SU-DHL-6 (cell line): ENCODE data around the gene ZDHHC11B.

Experiments
- H2AFZ ChIP-seq: fragments of 200-600 bp; sonication (generic); 2 replicates; pipeline ENCODE4 v1.6.1; 2014; ENCODE audit warnings: low read depth, mild to moderate bottlenecking, moderate library complexity, mixed read lengths, antibody characterized with exemption, low read length; ENCODE audit not compliant: severe bottlenecking
- H3F3A ChIP-seq: fragments of 200-600 bp; shearing (Covaris generic); 2 replicates; pipeline ENCODE4 v1.6.0; 2016; ENCODE audit warnings: antibody characterized with exemption, mild to moderate bottlenecking; ENCODE audit not compliant: insufficient read depth
- H3K27ac ChIP-seq: fragments of 200-600 bp; sonication (generic); 2 replicates; pipeline ENCODE4 v1.5.1; 2016; ENCODE audit warnings: low read depth, mild to moderate bottlenecking, low read length, moderate library complexity, mixed read lengths
- H3K27me3 ChIP-seq: fragments of 200-600 bp; sonication (generic), shearing (Covaris generic); 2 replicates; pipeline ENCODE4 v1.6.0; 2014; ENCODE audit warnings: mild to moderate bottlenecking, low read length
- H3K36me3 ChIP-seq: fragments of 200-600 bp; sonication (generic); 2 replicates; pipeline ENCODE4 v1.6.1; 2014; ENCODE audit warnings: mild to moderate bottlenecking, low read length, mixed read lengths
- H3K4me2 ChIP-seq: fragments of 300-600, 200-600 bp; shearing (Covaris generic), sonication (generic); 2 replicates; pipeline ENCODE4 v1.6.0; 2014; ENCODE audit warnings: low read length, low read depth, mild to moderate bottlenecking; ENCODE audit not compliant: poor library complexity, severe bottlenecking
- H3K4me3 ChIP-seq: fragments of 200-600 bp; sonication (generic); 2 replicates; pipeline ENCODE4 v1.5.1; 2014; ENCODE audit warnings: antibody characterized with exemption, low read length, mild to moderate bottlenecking, mixed read lengths; ENCODE audit not compliant: insufficient read depth, poor library complexity, severe bottlenecking
- H3K79me2 ChIP-seq: fragments of 200-600 bp; sonication (generic); 2 replicates; pipeline ENCODE4 v1.6.1; 2014; ENCODE audit warnings: mild to moderate bottlenecking, low read length, moderate library complexity; ENCODE audit not compliant: insufficient read depth
- H3K9ac ChIP-seq: fragments of 200-600 bp; sonication (generic); 2 replicates; pipeline ENCODE4 v1.7.0; 2014; ENCODE audit warnings: mild to moderate bottlenecking, low read length
- H3K9me2 ChIP-seq: fragments of 200-600 bp; sonication (generic); replicated peaks from 2 replicates; pipeline ENCODE4 v1.6.1; 2014; ENCODE audit warnings: low read length; ENCODE audit not compliant: insufficient read depth
- H3K9me3 ChIP-seq: fragments of 200-600 bp; sonication (generic); 2 replicates; pipeline ENCODE4 v1.6.1; 2014; ENCODE audit warnings: low read length, mixed read lengths; ENCODE audit not compliant: insufficient read depth
- H4K20me1 ChIP-seq: fragments of 200-600 bp; sonication (generic); 2 replicates; pipeline ENCODE4 v1.6.1; 2014; ENCODE audit warnings: low read depth, mild to moderate bottlenecking, antibody characterized with exemption, low read length, moderate library complexity, mixed read lengths
- EZH2phosphoT487 ChIP-seq: fragments of 200-600 bp; sonication (generic), shearing (Covaris generic); conservative IDR thresholded peaks from 2 replicates; pipeline ENCODE4 v1.6.1; 2018; ENCODE audit warnings: mild to moderate bottlenecking, antibody characterized with exemption, low read length, moderate library complexity, mixed read lengths
- TF ChIP-seq, protein P1 (sequence below): fragments of 200-600 bp; sonication (generic); IDR thresholded peaks from one replicate; pipeline ENCODE4 v1.5.1; 2017; ENCODE audit warnings: antibody characterized with exemption, mild to moderate bottlenecking, low read length, moderate library complexity; ENCODE audit not compliant: insufficient read depth, poor library complexity, severe bottlenecking

Gene ZDHHC11B

DNA sequence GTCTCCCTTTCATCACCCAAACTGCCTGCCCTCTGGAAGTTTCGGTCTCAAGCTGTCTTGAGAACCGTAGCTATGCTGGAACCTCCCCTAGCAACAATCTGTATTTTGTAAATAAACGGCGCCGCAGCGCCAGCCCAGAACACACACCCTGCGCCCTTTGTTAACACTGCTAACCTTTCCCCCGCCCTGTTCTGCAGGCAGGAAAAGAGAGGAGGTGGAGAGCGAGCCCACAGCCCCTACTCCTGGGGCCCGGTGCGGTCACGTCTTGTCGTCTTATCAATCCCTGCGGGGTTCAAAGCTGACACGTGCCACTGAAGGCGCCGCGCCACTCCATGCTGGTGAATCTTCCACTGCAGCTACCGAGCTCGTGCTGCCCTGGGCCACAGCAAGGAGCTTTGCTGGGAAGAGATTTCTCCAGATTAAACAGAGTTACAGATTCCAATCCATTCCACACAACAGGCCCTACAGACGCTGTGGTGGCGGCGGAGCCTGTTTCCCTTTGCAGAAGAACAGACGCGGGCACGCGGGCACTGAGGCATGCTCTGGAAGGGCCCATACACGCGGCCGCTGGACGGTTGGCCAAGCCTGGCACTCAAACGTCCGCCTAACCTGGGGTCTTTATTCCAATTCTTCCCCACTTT, 25.3 kb downstream of the ZDHHC11B start:
- Histone ChIP-seq H3K27ac (no peak overlapping the region), H3K79me2 (no peaks in the 10 kb centered on the region), H3K9me3 (no peaks in the 10 kb centered on the region), H2AFZ (no peak overlapping the region), H3K36me3 (no peaks in the 10 kb centered on the region), H3K9ac (no peak overlapping the region), H3K9me2 (no peaks in the 10 kb centered on the region), H3F3A (no peaks in the 10 kb centered on the region), H3K4me2 (no peak overlapping the region), H4K20me1 (no peaks in the 10 kb centered on the region), H3K27me3 (no peaks in the 10 kb centered on the region), H3K4me3 (no peak overlapping the region)
- TF ChIP-seq, protein P1, sequence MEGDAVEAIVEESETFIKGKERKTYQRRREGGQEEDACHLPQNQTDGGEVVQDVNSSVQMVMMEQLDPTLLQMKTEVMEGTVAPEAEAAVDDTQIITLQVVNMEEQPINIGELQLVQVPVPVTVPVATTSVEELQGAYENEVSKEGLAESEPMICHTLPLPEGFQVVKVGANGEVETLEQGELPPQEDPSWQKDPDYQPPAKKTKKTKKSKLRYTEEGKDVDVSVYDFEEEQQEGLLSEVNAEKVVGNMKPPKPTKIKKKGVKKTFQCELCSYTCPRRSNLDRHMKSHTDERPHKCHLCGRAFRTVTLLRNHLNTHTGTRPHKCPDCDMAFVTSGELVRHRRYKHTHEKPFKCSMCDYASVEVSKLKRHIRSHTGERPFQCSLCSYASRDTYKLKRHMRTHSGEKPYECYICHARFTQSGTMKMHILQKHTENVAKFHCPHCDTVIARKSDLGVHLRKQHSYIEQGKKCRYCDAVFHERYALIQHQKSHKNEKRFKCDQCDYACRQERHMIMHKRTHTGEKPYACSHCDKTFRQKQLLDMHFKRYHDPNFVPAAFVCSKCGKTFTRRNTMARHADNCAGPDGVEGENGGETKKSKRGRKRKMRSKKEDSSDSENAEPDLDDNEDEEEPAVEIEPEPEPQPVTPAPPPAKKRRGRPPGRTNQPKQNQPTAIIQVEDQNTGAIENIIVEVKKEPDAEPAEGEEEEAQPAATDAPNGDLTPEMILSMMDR = no peak
- no peak for TF ChIP-seq EZH2phosphoT487

DNA sequence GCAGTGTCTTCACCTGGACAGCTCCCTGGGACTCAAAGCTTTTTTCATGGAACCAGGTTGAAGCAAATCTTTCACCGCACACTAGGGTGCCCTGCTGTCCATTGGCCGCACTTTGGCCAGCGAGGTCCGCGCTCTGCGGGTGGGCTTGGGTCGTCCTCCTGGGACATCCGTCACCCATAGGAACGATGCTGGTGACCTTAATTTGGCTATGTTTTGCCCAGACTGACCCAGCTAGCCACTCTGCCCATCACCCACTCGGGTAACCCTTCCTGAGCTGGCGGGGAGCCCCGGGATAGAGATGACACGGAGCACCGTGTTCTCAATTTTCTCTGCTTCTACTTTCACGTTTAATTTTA, 25.9 kb downstream of the ZDHHC11B start:
- H3K9me3 ChIP-seq = no peaks in the 10 kb centered on the region
- H3K4me2 ChIP-seq = no peak overlapping the region
- H3F3A ChIP-seq = no peaks in the 10 kb centered on the region
- no peak overlapping the region for H3K4me3 ChIP-seq
- H3K27me3 ChIP-seq = no peaks in the 10 kb centered on the region
- H3K79me2 ChIP-seq = no peaks in the 10 kb centered on the region
- no peak overlapping the region for H3K27ac ChIP-seq
- no peak overlapping the region for H2AFZ ChIP-seq
- no peaks in the 10 kb centered on the region for H3K9me2 ChIP-seq
- TF ChIP-seq, protein P1 = no peak
- TF ChIP-seq EZH2phosphoT487 = no peak
- H3K36me3 ChIP-seq = no peaks in the 10 kb centered on the region
- no peaks in the 10 kb centered on the region for H4K20me1 ChIP-seq
- H3K9ac ChIP-seq = no peak overlapping the region

GRCh38 chr5:757931-758697, 26.4 kb downstream of the ZDHHC11B start:
- no peaks in the 10 kb centered on the region for H3K36me3 ChIP-seq
- no peak overlapping the region for H3K27ac ChIP-seq
- no peaks in the 10 kb centered on the region for H3K9me3 ChIP-seq
- no peaks in the 10 kb centered on the region for H4K20me1 ChIP-seq
- H3K79me2 ChIP-seq = no peaks in the 10 kb centered on the region
- no peak overlapping the region for H2AFZ ChIP-seq
- no peaks in the 10 kb centered on the region for H3F3A ChIP-seq
- no peaks in the 10 kb centered on the region for H3K9me2 ChIP-seq
- H3K9ac ChIP-seq = no peak overlapping the region
- H3K27me3 ChIP-seq = no peaks in the 10 kb centered on the region
- H3K4me2 ChIP-seq = no peak overlapping the region
- TF ChIP-seq, protein P1 = no peak
- no peak for TF ChIP-seq EZH2phosphoT487
- H3K4me3 ChIP-seq = no peak overlapping the region
